Breast epithelium (tissue), 4 donors: Measurements from ENCODE around the gene PADI4. TPM values are rescaled to one million over a fixed set of nuclear protein-coding genes. Genes with fewer than 3 reads are reported as not detected.
A peak's percentile ranks its signal among the peaks of the same experiment; 100 is the strongest.

Experiments used
- DNase-seq, 2 donors: peaks; one replicate each; pipeline ENCODE4 v3.0.0-alpha.2; 2019; ENCODE audit warnings: low spot score in 2 of 2
- H3K27ac ChIP-seq, 2 donors: fragments of 200-600 bp; sonication (generic) in 1 of 2; one replicate each; pipeline ENCODE4 v1.5.1; 2016 to 2019; ENCODE audit warnings: mild to moderate bottlenecking in 1 of 2
- H3K27me3 ChIP-seq, 2 donors: fragments of 200-600 bp; sonication (generic) in 1 of 2; one replicate each; pipeline versions ENCODE4 v1.5.1 to v1.6.0; 2017 to 2019; ENCODE audit warnings: control low read depth in 1 of 2, mild to moderate bottlenecking in 1 of 2
- H3K36me3 ChIP-seq: fragments of 200-600 bp; one replicate; pipeline ENCODE4 v1.5.1; 2019
- H3K4me1 ChIP-seq, 2 donors: fragments of 200-600 bp; sonication (generic); one replicate each; pipeline ENCODE4 v1.5.1; 2016 to 2019; ENCODE audit warnings: control low read depth in 1 of 2
- H3K4me3 ChIP-seq, 3 donors: fragments of 200-600 bp; sonication (generic); 1 replicate in 2 of 3; 2 replicates in 1 of 3; pipeline ENCODE4 v1.5.1; 2016 to 2019; ENCODE audit warnings: mild to moderate bottlenecking in 3 of 3, moderate library complexity in 2 of 3
- H3K9me3 ChIP-seq, 2 donors: fragments of 200-600 bp; sonication (generic) in 1 of 2; one replicate each; pipeline ENCODE4 v1.5.1; 2016 to 2019; ENCODE audit warnings: control low read depth in 1 of 2
- CTCF ChIP-seq, 3 donors: fragments of 450-650 bp; IDR thresholded peaks; one replicate each; pipeline ENCODE4 v1.5.1; 2016 to 2017; ENCODE audit warnings: antibody characterized with exemption in 3 of 3, mild to moderate bottlenecking in 3 of 3, moderate library complexity in 3 of 3
- POLR2A ChIP-seq: fragments of 450-650 bp; IDR thresholded peaks from one replicate; pipeline ENCODE4 v1.6.1; 2016; ENCODE audit warnings: antibody characterized with exemption, mild to moderate bottlenecking, moderate library complexity
- POLR2AphosphoS5 ChIP-seq, 3 donors: sonication (generic); formaldehyde crosslinking; IDR thresholded peaks; one replicate each; pipeline ENCODE4 v1.6.1; 2017; ENCODE audit warnings: antibody characterized with exemption in 3 of 3
- intact Hi-C: fragments of 100-400 bp; cut with DNase I; formaldehyde crosslinking; loops from one replicate; pipeline ENCODE4 v1.15.1; 2023; ENCODE audit warnings: low total_unique reads
- total RNA-seq, 3 donors: library from RNA; depleted of rRNA; stranded (reverse); fragments of >200 nt; gene quantifications; one replicate each; pipeline ENCODE4 v1.1.0, GENCODE V29; 2016

Gene PADI4
- total RNA-seq, 3 donors from 2014 or later: 1.3 TPM; not detected in 2

GRCh38 chr1:17409391-17409811 lies 101.4 kb downstream of the PADI4 start:
- DNase-seq: peak in 1 of 2 donors; percentile 58
- Histone ChIP-seq H3K4me1 (no peaks in the 10 kb centered on the region), H3K27ac (no peak overlapping the region), H3K9me3 (no peaks in the 10 kb centered on the region), H3K4me3 (no peak overlapping the region), H3K36me3 (no peaks in the 10 kb centered on the region), H3K27me3 (no peaks in the 10 kb centered on the region)
- no peak for TF ChIP-seq POLR2AphosphoS5 (IDR thresholded peaks at IDR 0.05)
- TF ChIP-seq POLR2A: no peak
- TF ChIP-seq CTCF (IDR thresholded peaks at IDR 0.05): no peak
- intact Hi-C loops: no loop called here

- no peaks in the 10 kb centered on the region for H3K4me1 ChIP-seq
- H3K27ac ChIP-seq: peak overlapping the region; percentile 73 to 81
- TF ChIP-seq CTCF (IDR thresholded peaks at IDR 0.05) (no peak), POLR2AphosphoS5 (IDR thresholded peaks at IDR 0.05) (peak in 2 of 3 donors; percentile 36 to 42)
- H3K9me3 ChIP-seq: no peaks in the 10 kb centered on the region
- intact Hi-C loops: no loop called here
- H3K4me3 ChIP-seq: no peak overlapping the region
- no peaks in the 10 kb centered on the region for H3K27me3 ChIP-seq
- H3K36me3 ChIP-seq: peaks cover 11% of the 10 kb centered on the region
- DNase-seq: peak; percentile 68 to 82
Measured at GRCh38 chr1:17412093-17412870, 104.3 kb downstream of the PADI4 start.

Other genes starting within 250 kb of the PADI4 start
- gene PADI2, start 188.7 kb upstream of the PADI4 start, total RNA-seq: 10 to 100 TPM in 1 of 3 donors, 1 to 10 TPM in 1, under 1 TPM in 1; 0.32 to 29.4 (median 9.2) TPM
- gene PADI1, start 103.1 kb upstream of the PADI4 start, total RNA-seq: under 1 TPM in 1 of 3 donors, not detected in 2; 0.33 TPM
- not detected for gene PADI3, start 59.1 kb upstream of the PADI4 start, total RNA-seq
- not detected for gene PADI6, start 64.0 kb downstream of the PADI4 start, total RNA-seq
- gene RCC2, start 131.5 kb downstream of the PADI4 start, total RNA-seq: 10 to 100 TPM; 21.1 to 39.0 (median 33.2) TPM
- 10 to 100 TPM; 36.7 to 51.4 (median 49.8) TPM for gene ARHGEF10L, start 231.5 kb downstream of the PADI4 start, total RNA-seq